K562 (cell line): ENCODE measurements around the gene VSNL1.

ENCODE experiments used
- CC2D1A ChIP-seq: fragments of 450-650 bp; IDR thresholded peaks from 2 replicates; pipeline ENCODE4 v1.6.1; 2017; ENCODE audit warnings: mild to moderate bottlenecking
- CREB1 ChIP-seq, 2 experiments: sonication (generic) in 1 of 2; formaldehyde crosslinking in 1 of 2; IDR thresholded peaks; 2 replicates each; pipeline versions ENCODE4 v1.6.1 to v1.8.0; 2012 to 2022; ENCODE audit warnings: inconsistent platforms in 1 of 2, mild to moderate bottlenecking in 1 of 2, missing genetic modification reagents in 1 of 2, moderate library complexity in 1 of 2
- EZH2 ChIP-seq: IDR thresholded peaks from 2 replicates; pipeline ENCODE4 v1.6.1; 2012; ENCODE audit warnings: low read depth, mild to moderate bottlenecking, inconsistent platforms, low read length, borderline replicate concordance
- FOXM1 ChIP-seq, 2 experiments: fragments of 450-650 bp in 1 of 2; sonication (generic) in 1 of 2; formaldehyde crosslinking in 1 of 2; IDR thresholded peaks; 2 replicates each; pipeline versions ENCODE4 v1.6.1 to v1.9.0; 2017 to 2022; ENCODE audit warnings: low read depth in 2 of 2, mild to moderate bottlenecking in 2 of 2, missing genetic modification reagents in 1 of 2, moderate library complexity in 1 of 2
- RAD51 ChIP-seq: fragments of 450-650 bp; IDR thresholded peaks from 2 replicates; pipeline ENCODE4 v1.7.1; 2016; ENCODE audit warnings: low read depth, mild to moderate bottlenecking, borderline replicate concordance
- SMARCC2 ChIP-seq: fragments of 450-650 bp; IDR thresholded peaks from 2 replicates; pipeline ENCODE4 v1.6.1; 2017; ENCODE audit warnings: antibody characterized with exemption, moderate library complexity, mild to moderate bottlenecking, low read depth
- SMARCE1 ChIP-seq: fragments of 450-650 bp; IDR thresholded peaks from 2 replicates; pipeline ENCODE4 v1.7.1; 2016; ENCODE audit warnings: mild to moderate bottlenecking
- TEAD4 ChIP-seq, 2 experiments: sonication (generic) in 1 of 2; formaldehyde crosslinking in 1 of 2; IDR thresholded peaks; 2 replicates each; pipeline versions ENCODE4 v1.6.1 to v1.8.0; 2012 to 2022; ENCODE audit warnings: borderline replicate concordance in 1 of 2, inconsistent platforms in 1 of 2, low read length in 1 of 2, mild to moderate bottlenecking in 1 of 2, missing genetic modification reagents in 1 of 2
- ZFP36 ChIP-seq: fragments of 150-350 bp; IDR thresholded peaks from 2 replicates; pipeline ENCODE4 v1.6.1; 2018; ENCODE audit warnings: low read length, low read depth; ENCODE audit not compliant: partially characterized antibody
- TF ChIP-seq, protein P1 (sequence below): sonication (generic); formaldehyde crosslinking; IDR thresholded peaks from 2 replicates; pipeline ENCODE4 v1.8.0; 2022; ENCODE audit warnings: mild to moderate bottlenecking, missing genetic modification reagents
- TF ChIP-seq, protein P2 (sequence below): fragments of 450-650 bp; IDR thresholded peaks from 2 replicates; pipeline ENCODE4 v1.6.1; 2016; ENCODE audit warnings: borderline replicate concordance
- TF ChIP-seq, protein P3 (sequence below), 3 experiments: IDR thresholded peaks in 2 of 3; conservative IDR thresholded peaks in 1 of 3; 2 replicates each; pipeline ENCODE4 v1.5.1; 2011 to 2012; ENCODE audit warnings: low read length in 3 of 3, mild to moderate bottlenecking in 3 of 3, control low read depth in 2 of 3, improper control_type of control experiment in 1 of 3, inconsistent platforms in 1 of 3, low read depth in 1 of 3, mixed read lengths in 1 of 3, moderate library complexity in 1 of 3; ENCODE audit not compliant: insufficient read depth in 2 of 3

DNA sequence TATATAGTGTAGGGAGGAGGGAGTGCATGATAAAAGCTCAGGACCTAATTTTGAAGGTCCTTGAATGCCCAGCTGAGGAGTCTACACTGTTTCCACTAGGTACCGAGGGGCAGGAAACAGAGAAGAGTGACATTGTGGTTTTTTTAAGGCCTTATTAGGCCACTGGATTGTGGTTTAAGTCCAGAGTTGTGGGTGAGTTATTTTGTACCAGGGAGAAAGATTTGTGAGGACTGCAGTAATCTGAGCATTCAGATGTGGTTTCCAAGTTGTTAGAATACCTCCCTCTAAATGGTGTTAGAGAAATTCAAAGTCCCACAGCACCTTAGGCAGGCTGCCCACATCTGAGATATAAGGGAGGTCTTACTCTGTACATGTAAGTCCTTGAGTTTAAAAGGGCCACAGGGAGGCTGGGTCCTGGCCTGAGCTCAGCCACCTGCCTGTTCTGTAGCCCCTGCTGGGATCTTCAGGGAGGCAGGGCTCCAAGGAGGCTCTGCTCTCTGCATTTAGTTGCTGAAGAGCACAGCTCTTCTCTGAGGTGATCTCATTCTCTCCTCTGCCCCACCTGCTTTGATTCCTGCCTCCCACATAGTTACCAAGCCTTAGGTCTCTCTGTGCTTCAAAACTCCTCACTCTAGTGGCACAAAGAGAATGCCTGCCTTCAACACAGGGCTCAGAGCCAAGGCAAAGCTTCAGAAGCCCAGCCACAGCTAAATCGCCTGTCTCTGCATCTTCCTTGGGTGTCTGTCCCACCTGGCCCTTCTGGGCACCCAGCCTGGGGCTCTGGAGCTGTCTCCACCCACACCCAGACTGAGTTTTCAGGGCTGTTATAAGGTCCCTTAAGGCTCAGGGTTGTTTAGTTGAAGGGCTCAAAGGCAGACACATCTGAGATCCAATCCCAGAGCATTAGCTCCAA, 88.1 kb downstream of the VSNL1 start:
- TF ChIP-seq, protein P1, sequence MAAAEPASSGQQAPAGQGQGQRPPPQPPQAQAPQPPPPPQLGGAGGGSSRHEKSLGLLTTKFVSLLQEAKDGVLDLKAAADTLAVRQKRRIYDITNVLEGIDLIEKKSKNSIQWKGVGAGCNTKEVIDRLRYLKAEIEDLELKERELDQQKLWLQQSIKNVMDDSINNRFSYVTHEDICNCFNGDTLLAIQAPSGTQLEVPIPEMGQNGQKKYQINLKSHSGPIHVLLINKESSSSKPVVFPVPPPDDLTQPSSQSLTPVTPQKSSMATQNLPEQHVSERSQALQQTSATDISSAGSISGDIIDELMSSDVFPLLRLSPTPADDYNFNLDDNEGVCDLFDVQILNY (CRISPR knock-in tag): no peak
- TF ChIP-seq ZFP36 (no peak), RAD51 (no peak), TEAD4 (IDR thresholded peaks at IDR 0.05; ENCODE audit: low read length) (no peak), TEAD4 (CRISPR knock-in tag; IDR thresholded peaks at IDR 0.05; ENCODE audit: borderline replicate concordance) (no peak), SMARCC2 (no peak), FOXM1 (IDR thresholded peaks at IDR 0.05; ENCODE audit: low read depth) (no peak), FOXM1 (CRISPR knock-in tag; IDR thresholded peaks at IDR 0.05; ENCODE audit: low read depth) (no peak), SMARCE1 (no peak), EZH2 (no peak), CC2D1A (no peak), CREB1 (IDR thresholded peaks at IDR 0.05) (no peak), CREB1 (CRISPR knock-in tag; IDR thresholded peaks at IDR 0.05) (no peak)
- TF ChIP-seq, protein P2, sequence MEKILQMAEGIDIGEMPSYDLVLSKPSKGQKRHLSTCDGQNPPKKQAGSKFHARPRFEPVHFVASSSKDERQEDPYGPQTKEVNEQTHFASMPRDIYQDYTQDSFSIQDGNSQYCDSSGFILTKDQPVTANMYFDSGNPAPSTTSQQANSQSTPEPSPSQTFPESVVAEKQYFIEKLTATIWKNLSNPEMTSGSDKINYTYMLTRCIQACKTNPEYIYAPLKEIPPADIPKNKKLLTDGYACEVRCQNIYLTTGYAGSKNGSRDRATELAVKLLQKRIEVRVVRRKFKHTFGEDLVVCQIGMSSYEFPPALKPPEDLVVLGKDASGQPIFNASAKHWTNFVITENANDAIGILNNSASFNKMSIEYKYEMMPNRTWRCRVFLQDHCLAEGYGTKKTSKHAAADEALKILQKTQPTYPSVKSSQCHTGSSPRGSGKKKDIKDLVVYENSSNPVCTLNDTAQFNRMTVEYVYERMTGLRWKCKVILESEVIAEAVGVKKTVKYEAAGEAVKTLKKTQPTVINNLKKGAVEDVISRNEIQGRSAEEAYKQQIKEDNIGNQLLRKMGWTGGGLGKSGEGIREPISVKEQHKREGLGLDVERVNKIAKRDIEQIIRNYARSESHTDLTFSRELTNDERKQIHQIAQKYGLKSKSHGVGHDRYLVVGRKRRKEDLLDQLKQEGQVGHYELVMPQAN: no peak
- TF ChIP-seq, protein P3, sequence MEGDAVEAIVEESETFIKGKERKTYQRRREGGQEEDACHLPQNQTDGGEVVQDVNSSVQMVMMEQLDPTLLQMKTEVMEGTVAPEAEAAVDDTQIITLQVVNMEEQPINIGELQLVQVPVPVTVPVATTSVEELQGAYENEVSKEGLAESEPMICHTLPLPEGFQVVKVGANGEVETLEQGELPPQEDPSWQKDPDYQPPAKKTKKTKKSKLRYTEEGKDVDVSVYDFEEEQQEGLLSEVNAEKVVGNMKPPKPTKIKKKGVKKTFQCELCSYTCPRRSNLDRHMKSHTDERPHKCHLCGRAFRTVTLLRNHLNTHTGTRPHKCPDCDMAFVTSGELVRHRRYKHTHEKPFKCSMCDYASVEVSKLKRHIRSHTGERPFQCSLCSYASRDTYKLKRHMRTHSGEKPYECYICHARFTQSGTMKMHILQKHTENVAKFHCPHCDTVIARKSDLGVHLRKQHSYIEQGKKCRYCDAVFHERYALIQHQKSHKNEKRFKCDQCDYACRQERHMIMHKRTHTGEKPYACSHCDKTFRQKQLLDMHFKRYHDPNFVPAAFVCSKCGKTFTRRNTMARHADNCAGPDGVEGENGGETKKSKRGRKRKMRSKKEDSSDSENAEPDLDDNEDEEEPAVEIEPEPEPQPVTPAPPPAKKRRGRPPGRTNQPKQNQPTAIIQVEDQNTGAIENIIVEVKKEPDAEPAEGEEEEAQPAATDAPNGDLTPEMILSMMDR (IDR thresholded peaks at IDR 0.05 in 2 of 3, conservative IDR thresholded peaks at IDR 0.05 in 1 of 3; ENCODE audit: insufficient read depth in 2 of 3, low read depth in 1 of 3, low read length in 3 of 3): no peak
